Fibroblast of the aortic adventitia (primary cell): ENCODE measurements around the gene DCAF7. TPM values are rescaled to one million over a fixed set of nuclear protein-coding genes. Genes with fewer than 3 reads are reported as not detected.

Experiments used
- DNase-seq: peaks from one replicate; pipeline ENCODE4 v3.0.0-alpha.2; 2010; ENCODE audit warnings: low read depth
- H3K4me3 ChIP-seq: 2 replicates; pipeline ENCODE4 v1.5.1; 2011; ENCODE audit warnings: low read depth, mild to moderate bottlenecking, control low read depth, low read length, moderate library complexity
- total RNA-seq: library from RNA; depleted of rRNA; stranded (reverse); fragments of >200 nt; gene quantifications from 2 replicates; pipeline ENCODE4 v1.2.3, GENCODE V29; 2012; ENCODE audit warnings: low replicate concordance
- TF ChIP-seq, protein P1 (sequence below): IDR thresholded peaks from 2 replicates; pipeline ENCODE4 v1.5.1; 2011; ENCODE audit warnings: mild to moderate bottlenecking, low read length, control low read depth, inconsistent platforms; ENCODE audit not compliant: insufficient read depth

Gene DCAF7
- total RNA-seq, 1 donor = 31.5 TPM

GRCh38 chr17:63621229-63621683, 71.0 kb downstream of the DCAF7 start:
- no peak for DNase-seq
- TF ChIP-seq, protein P1, sequence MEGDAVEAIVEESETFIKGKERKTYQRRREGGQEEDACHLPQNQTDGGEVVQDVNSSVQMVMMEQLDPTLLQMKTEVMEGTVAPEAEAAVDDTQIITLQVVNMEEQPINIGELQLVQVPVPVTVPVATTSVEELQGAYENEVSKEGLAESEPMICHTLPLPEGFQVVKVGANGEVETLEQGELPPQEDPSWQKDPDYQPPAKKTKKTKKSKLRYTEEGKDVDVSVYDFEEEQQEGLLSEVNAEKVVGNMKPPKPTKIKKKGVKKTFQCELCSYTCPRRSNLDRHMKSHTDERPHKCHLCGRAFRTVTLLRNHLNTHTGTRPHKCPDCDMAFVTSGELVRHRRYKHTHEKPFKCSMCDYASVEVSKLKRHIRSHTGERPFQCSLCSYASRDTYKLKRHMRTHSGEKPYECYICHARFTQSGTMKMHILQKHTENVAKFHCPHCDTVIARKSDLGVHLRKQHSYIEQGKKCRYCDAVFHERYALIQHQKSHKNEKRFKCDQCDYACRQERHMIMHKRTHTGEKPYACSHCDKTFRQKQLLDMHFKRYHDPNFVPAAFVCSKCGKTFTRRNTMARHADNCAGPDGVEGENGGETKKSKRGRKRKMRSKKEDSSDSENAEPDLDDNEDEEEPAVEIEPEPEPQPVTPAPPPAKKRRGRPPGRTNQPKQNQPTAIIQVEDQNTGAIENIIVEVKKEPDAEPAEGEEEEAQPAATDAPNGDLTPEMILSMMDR = no peak

GRCh38 chr17:63621684-63622573, 71.7 kb downstream of the DCAF7 start, which contains the start of gene MAP3K3:
TSS of gene MAP3K3 (plus strand) at chr17:63622417. CDS start at chr17:63622760, 343 bp downstream.
- TF ChIP-seq, protein P1 = peak; percentile 2
- H3K4me3 ChIP-seq = peak within 1 kb of the TSS; percentile 80
- peak; percentile 100 for DNase-seq

More at GRCh38 chr17:63621229-63621683, 71.0 kb downstream of the DCAF7 start:
- peak overlapping the region; percentile 77 for H3K4me3 ChIP-seq

DNA sequence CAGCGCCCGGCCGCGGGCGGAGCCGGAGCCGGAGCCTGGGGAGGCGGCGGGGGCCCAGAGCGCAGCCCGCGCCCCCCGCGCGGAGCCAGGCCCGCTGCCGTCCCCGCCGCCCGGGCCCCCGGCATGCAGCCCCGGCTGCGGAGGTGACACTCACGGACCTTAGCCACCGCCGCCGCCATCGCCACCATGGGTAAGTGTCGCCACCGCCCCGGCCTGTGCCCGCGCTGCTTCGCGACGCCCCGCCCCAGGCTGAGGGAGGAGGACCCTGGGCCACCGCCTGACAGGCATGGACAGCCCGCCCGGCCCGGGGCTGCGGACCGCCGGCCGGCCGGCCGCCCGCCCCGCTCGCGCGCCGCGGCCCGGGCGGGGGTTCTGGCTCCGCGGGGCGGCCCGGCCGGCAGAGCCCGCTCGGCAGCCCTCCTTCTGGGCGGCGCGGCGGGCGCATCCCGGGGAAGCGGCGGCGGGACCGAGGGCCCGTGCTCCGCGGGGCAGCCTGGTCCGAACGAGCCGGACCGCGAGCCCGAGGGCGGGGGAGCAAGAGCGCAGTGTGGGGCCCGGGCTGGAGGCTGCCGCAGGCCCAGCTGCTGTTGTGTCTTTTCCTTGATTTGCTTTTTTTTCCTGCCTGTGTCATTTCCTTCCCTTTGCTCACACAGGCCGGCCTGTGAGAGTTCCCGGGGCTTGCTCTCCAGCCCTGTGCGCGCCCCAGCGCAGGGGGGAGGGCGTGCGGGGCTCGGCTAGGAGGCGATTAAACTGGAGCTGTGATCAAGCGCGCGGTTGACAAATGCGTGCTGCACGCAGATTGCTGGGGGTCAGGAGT, 72.5 kb downstream of the DCAF7 start:
- H3K4me3 ChIP-seq = peak overlapping the region; percentile 80
- TF ChIP-seq, protein P1 = no peak
- DNase-seq = peak; percentile 51

GRCh38 chr17:63623786-63624530, 73.7 kb downstream of the DCAF7 start:
- no peak for DNase-seq
- peak overlapping the region; percentile 80 for H3K4me3 ChIP-seq
- TF ChIP-seq, protein P1 = no peak

DNA sequence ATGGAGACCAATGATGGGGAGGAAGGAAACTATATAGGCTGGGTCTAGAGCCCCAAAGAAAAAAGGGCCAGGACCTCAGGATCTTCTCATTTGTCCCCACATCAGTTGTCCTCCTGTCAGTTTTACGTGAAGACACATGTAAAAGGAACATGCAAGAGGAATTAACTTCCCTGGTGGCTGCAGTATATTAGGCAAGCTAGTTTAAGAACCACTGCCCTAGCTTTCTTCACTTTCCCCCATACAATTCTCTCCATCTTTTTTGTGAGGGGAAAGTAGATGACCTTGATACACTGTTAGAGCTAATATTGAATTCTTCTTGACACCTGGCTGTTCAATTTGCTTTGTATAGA, 74.2 kb downstream of the DCAF7 start:
- H3K4me3 ChIP-seq = peak overlapping the region; percentile 20
- TF ChIP-seq, protein P1 = no peak

GRCh38 chr17:63626551-63627180, 76.4 kb downstream of the DCAF7 start:
- peak; percentile 49 for DNase-seq
- peak overlapping the region; percentile 2 for H3K4me3 ChIP-seq
- TF ChIP-seq, protein P1 = no peak

More for the DNA sequence above, 74.2 kb downstream of the DCAF7 start:
- no peak for DNase-seq
